SK-N-SH treated with all-trans-retinoic acid at 6 μM for 48 hours (cell line): ENCODE results near the gene USP27X.

Experiments used
- ATAC-seq: fragments of 200-7000 bp; cut with Tn5 transposase; 3 replicates; pipeline ENCODE4 v1.9.1; 2020; ENCODE audit warnings: mild to moderate bottlenecking, moderate library complexity
- ARNTL ChIP-seq: fragments of 450-650 bp; formaldehyde crosslinking; IDR thresholded peaks from 2 replicates; pipeline ENCODE4 v1.5.0; 2020; ENCODE audit warnings: low read depth, mild to moderate bottlenecking, moderate library complexity, borderline replicate concordance
- CSDC2 ChIP-seq: fragments of 250-450 bp; sonication (Bioruptor Pico); IDR thresholded peaks from 2 replicates; pipeline ENCODE4 v1.5.0; 2020; ENCODE audit warnings: mild to moderate bottlenecking, moderate library complexity
- CSRNP3 ChIP-seq: fragments of 250-450 bp; sonication (Bioruptor Pico); IDR thresholded peaks from 2 replicates; pipeline ENCODE4 v1.5.1; 2021; ENCODE audit warnings: mild to moderate bottlenecking, moderate library complexity
- GLIS3 ChIP-seq: fragments of 250-450 bp; sonication (Bioruptor Pico); IDR thresholded peaks from 2 replicates; pipeline ENCODE4 v1.5.0; 2020; ENCODE audit warnings: mild to moderate bottlenecking, moderate library complexity
- ISL1 ChIP-seq: fragments of 250-450 bp; sonication (Bioruptor Pico); IDR thresholded peaks from 2 replicates; pipeline ENCODE4 v2.1.2; 2022; ENCODE audit warnings: mild to moderate bottlenecking, moderate library complexity
- OSR1 ChIP-seq: fragments of 250-450 bp; sonication (Bioruptor Pico); IDR thresholded peaks from 2 replicates; pipeline ENCODE4 v1.8.0; 2022; ENCODE audit warnings: moderate library complexity, mild to moderate bottlenecking, inconsistent platforms
- PATZ1 ChIP-seq: fragments of 250-450 bp; sonication (Bioruptor Pico); IDR thresholded peaks from 2 replicates; pipeline ENCODE4 v1.8.0; 2020; ENCODE audit warnings: mild to moderate bottlenecking, moderate library complexity, borderline replicate concordance
- POU6F1 ChIP-seq: fragments of 250-450 bp; sonication (Bioruptor Pico); IDR thresholded peaks from 2 replicates; pipeline ENCODE4 v1.8.0; 2021; ENCODE audit warnings: low read depth, mild to moderate bottlenecking, moderate library complexity, borderline replicate concordance
- PPARA ChIP-seq: fragments of 250-450 bp; sonication (Bioruptor Pico); IDR thresholded peaks from 2 replicates; pipeline ENCODE4 v1.5.0; 2020; ENCODE audit warnings: mild to moderate bottlenecking, borderline replicate concordance
- SNAI2 ChIP-seq: fragments of 250-450 bp; sonication (Bioruptor Pico); IDR thresholded peaks from 2 replicates; pipeline ENCODE4 v1.5.0; 2020; ENCODE audit warnings: mild to moderate bottlenecking, moderate library complexity
- TCF4 ChIP-seq: fragments of 250-450 bp; sonication (Bioruptor Pico); IDR thresholded peaks from 2 replicates; pipeline ENCODE4 v1.8.0; 2021; ENCODE audit warnings: mild to moderate bottlenecking, moderate library complexity, borderline replicate concordance
- TOX ChIP-seq: fragments of 250-450 bp; sonication (Bioruptor Pico); IDR thresholded peaks from 2 replicates; pipeline ENCODE4 v1.8.0; 2021; ENCODE audit warnings: mild to moderate bottlenecking, moderate library complexity, borderline replicate concordance
- ZC3H10 ChIP-seq: fragments of 250-450 bp; sonication (Bioruptor Pico); IDR thresholded peaks from 2 replicates; pipeline ENCODE4 v1.5.1; 2021; ENCODE audit warnings: mild to moderate bottlenecking, moderate library complexity
- ZFP3 ChIP-seq: fragments of 250-450 bp; sonication (Bioruptor Pico); IDR thresholded peaks from 2 replicates; pipeline ENCODE4 v1.5.0; 2020; ENCODE audit warnings: mild to moderate bottlenecking, moderate library complexity
- ZFP30 ChIP-seq: fragments of 450-650 bp; formaldehyde crosslinking; IDR thresholded peaks from 2 replicates; pipeline ENCODE4 v1.5.0; 2022; ENCODE audit warnings: mild to moderate bottlenecking, moderate library complexity
- ZNF565 ChIP-seq: fragments of 450-650 bp; formaldehyde crosslinking; conservative IDR thresholded peaks from 2 replicates; pipeline ENCODE4 v1.5.0; 2020; ENCODE audit warnings: low read depth, mild to moderate bottlenecking, moderate library complexity
- ZNF70 ChIP-seq: fragments of 450-650 bp; formaldehyde crosslinking; IDR thresholded peaks from 2 replicates; pipeline ENCODE4 v1.5.0; 2020; ENCODE audit warnings: mild to moderate bottlenecking, moderate library complexity
- ZNF8 ChIP-seq: fragments of 450-650 bp; formaldehyde crosslinking; IDR thresholded peaks from 2 replicates; pipeline ENCODE4 v1.5.0; 2020; ENCODE audit warnings: mild to moderate bottlenecking, moderate library complexity
- TF ChIP-seq, protein P1 (sequence below): fragments of 250-450 bp; sonication (Bioruptor Pico); IDR thresholded peaks from 2 replicates; pipeline ENCODE4 v1.5.1; 2020; ENCODE audit warnings: low read depth, mild to moderate bottlenecking, moderate library complexity
- TF ChIP-seq, protein P2 (sequence below): fragments of 250-450 bp; sonication (Bioruptor Pico); IDR thresholded peaks from 2 replicates; pipeline ENCODE4 v1.5.0; 2020; ENCODE audit warnings: mild to moderate bottlenecking, moderate library complexity

Gene USP27X

GRCh38 chrX:49844611-49845010 is 34.7 kb upstream of the USP27X start:
- no peak for ATAC-seq
- TF ChIP-seq ZFP30 (no peak), CSDC2 (CRISPR knock-in tag) (no peak), SNAI2 (CRISPR knock-in tag) (no peak), ZFP3 (no peak), GLIS3 (CRISPR knock-in tag) (no peak), PPARA (no peak), POU6F1 (no peak), ISL1 (CRISPR knock-in tag) (no peak), TCF4 (CRISPR knock-in tag) (no peak), ZC3H10 (CRISPR knock-in tag) (no peak), TOX (CRISPR knock-in tag) (no peak)
- TF ChIP-seq, protein P1, sequence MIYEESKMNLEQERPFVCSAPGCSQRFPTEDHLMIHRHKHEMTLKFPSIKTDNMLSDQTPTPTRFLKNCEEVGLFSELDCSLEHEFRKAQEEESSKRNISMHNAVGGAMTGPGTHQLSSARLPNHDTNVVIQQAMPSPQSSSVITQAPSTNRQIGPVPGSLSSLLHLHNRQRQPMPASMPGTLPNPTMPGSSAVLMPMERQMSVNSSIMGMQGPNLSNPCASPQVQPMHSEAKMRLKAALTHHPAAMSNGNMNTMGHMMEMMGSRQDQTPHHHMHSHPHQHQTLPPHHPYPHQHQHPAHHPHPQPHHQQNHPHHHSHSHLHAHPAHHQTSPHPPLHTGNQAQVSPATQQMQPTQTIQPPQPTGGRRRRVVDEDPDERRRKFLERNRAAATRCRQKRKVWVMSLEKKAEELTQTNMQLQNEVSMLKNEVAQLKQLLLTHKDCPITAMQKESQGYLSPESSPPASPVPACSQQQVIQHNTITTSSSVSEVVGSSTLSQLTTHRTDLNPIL (CRISPR knock-in tag) = no peak

- ATAC-seq = no peak
- TF ChIP-seq GLIS3 (CRISPR knock-in tag) (no peak), PPARA (no peak), CSRNP3 (CRISPR knock-in tag) (no peak), OSR1 (CRISPR knock-in tag) (no peak), ZNF70 (CRISPR knock-in tag) (no peak), ZC3H10 (CRISPR knock-in tag) (no peak), ZNF565 (CRISPR knock-in tag) (no peak)
These were observed 33.4 kb upstream of the USP27X start for GRCh38 chrX:49845701-49846403.

- ATAC-seq = no peak
- no peak for TF ChIP-seq ARNTL (CRISPR knock-in tag)
- no peak for TF ChIP-seq TCF4 (CRISPR knock-in tag)
- no peak for TF ChIP-seq GLIS3 (CRISPR knock-in tag)
- no peak for TF ChIP-seq TOX (CRISPR knock-in tag)
- TF ChIP-seq SNAI2 (CRISPR knock-in tag) = no peak
- TF ChIP-seq POU6F1 = no peak
- no peak for TF ChIP-seq OSR1 (CRISPR knock-in tag)
- TF ChIP-seq ISL1 (CRISPR knock-in tag) = no peak
- TF ChIP-seq ZFP30 = no peak
- no peak for TF ChIP-seq ZNF8 (CRISPR knock-in tag)
- TF ChIP-seq PATZ1 = no peak
- no peak for TF ChIP-seq ZNF70 (CRISPR knock-in tag)
- TF ChIP-seq, protein P2, sequence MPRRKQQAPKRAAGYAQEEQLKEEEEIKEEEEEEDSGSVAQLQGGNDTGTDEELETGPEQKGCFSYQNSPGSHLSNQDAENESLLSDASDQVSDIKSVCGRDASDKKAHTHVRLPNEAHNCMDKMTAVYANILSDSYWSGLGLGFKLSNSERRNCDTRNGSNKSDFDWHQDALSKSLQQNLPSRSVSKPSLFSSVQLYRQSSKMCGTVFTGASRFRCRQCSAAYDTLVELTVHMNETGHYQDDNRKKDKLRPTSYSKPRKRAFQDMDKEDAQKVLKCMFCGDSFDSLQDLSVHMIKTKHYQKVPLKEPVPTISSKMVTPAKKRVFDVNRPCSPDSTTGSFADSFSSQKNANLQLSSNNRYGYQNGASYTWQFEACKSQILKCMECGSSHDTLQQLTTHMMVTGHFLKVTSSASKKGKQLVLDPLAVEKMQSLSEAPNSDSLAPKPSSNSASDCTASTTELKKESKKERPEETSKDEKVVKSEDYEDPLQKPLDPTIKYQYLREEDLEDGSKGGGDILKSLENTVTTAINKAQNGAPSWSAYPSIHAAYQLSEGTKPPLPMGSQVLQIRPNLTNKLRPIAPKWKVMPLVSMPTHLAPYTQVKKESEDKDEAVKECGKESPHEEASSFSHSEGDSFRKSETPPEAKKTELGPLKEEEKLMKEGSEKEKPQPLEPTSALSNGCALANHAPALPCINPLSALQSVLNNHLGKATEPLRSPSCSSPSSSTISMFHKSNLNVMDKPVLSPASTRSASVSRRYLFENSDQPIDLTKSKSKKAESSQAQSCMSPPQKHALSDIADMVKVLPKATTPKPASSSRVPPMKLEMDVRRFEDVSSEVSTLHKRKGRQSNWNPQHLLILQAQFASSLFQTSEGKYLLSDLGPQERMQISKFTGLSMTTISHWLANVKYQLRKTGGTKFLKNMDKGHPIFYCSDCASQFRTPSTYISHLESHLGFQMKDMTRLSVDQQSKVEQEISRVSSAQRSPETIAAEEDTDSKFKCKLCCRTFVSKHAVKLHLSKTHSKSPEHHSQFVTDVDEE (CRISPR knock-in tag) = no peak
- TF ChIP-seq, protein P1 (CRISPR knock-in tag) = no peak
- TF ChIP-seq, all 23 proteins: peak for 0
These were observed 32.8 kb upstream of the USP27X start for GRCh38 chrX:49846522-49846921.
